ENCODE measurements around the gene COX17.
"Not testable (repeated sequence)": the region's sequence is repeated elsewhere in the genome, so short reads cannot be mapped to it uniquely, and the experiment has no call there.

Gene COX17, protein sequence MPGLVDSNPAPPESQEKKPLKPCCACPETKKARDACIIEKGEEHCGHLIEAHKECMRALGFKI

DNA sequence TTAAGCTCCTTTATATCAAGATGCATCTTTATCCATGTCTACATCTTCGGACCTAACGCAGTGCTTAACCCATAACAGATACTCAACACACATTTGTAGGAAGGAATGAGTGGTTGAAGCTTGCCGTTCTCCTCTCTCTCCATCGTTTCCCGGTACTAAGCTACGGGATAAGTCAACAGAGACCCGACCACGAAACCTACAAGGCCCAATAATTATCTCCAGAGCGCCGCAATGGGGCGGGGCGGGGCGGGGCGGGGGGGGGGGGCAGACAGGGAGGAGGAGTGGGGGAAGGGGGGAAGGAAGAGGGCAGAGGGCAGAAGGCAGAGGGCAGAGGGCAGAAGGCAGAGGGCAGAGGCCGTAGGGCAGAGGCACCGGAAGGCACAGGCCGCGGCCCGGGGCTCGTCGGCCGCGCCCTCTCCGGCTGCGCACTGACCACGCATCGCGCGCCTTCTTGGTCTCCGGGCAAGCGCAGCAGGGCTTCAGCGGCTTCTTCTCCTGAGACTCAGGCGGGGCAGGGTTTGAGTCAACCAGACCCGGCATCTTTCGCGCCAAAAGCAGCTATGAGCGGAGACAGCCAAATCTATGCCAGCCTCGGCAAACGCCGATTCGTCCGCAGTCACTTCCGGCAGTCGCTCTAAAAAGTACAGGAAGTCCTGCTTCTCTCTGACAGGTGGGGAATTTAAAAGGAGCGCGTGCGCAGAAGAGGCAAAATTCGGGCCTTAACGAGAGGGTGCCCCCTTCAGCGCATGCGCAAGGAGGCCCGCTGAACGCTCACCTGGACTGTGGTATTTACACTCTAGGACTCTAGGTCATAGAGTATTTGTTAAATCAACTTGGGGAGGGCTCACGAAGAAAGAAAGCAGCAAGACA, at the start of gene COX17:
Gene COX17 (minus strand): TSS at position 636 of the 870 bp plus-strand sequence. CDS start 96 bp downstream, at position 540.
- peak; percentile 96 for FAIRE-seq

DNA sequence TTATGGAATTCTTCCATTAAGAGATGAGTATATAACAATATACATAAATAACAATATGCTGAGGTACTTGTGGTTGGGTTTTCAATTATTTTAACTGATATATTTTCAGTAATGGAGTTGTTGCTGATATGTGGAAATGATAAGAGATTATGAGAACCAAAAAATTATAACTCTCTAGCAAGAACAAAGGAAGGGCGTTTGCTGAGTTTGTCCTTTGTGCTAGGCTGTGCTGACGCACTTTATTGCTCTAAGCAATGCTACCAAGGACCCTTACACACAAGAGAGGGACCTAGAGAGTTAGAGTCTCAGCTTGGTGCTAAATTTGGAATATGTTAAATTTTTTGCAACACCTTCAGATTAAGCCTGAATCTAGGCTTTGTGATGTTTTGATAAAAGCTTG, 49.7 kb upstream of the COX17 start:
- no peak for FAIRE-seq

DNA sequence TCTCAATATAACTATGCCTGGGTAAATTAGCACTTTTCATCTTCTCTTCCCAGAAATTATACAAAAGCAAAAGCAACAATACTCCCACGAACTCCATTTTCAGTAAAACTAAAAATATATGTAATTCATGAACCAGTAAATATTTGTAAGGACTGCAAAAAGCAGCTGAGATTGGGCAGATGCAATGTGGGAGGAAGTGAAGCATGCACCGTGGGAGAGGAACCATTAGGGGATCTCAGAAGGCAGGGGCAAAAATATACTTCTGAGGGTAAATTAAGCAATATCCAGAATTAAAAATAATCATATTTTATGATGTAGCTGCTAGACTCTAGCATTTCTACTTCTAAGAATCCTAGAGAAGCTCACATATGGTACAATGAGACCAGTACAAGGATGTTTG, 45.8 kb upstream of the COX17 start:
- FAIRE-seq, result no peak

DNA sequence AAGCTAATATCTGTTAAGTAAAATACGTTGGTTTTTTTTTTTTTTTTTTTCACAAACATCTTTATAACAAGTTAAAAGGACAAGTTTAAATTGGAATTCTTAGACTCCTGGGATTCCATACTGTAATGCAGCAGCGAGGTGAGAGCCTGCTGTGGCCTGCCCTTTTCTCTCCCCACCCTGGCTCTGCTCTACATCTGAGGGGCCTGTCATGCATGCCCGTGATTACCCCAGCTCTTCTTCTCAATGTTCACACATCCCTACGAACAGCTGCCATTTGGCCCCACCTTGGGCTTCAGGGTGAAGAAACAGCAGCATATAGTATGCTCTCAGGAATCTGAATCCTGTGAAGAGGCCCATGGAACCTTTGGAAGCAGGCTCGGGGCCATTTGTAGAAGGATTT, 40.3 kb upstream of the COX17 start:
- no peak for FAIRE-seq

DNA sequence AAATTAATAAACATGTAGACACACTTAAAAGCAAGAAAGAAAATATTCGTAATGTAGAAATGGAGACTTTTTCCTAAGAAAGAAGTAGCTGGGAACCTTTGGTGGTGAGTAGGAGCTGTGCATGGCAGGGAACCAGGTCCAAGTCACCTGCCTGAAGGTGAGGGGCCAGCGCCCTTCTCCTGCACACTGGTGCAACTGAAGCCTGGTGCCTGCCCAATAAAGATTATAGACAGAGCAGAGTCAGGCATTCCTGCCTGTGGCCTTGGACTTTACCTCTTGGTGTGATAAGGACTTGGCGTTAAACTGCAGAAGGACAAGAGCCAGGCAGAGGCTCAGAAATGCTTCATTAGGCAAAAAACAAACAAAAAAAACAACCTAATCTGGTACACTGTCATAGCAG, 39.8 kb upstream of the COX17 start:
- no peak for FAIRE-seq

DNA sequence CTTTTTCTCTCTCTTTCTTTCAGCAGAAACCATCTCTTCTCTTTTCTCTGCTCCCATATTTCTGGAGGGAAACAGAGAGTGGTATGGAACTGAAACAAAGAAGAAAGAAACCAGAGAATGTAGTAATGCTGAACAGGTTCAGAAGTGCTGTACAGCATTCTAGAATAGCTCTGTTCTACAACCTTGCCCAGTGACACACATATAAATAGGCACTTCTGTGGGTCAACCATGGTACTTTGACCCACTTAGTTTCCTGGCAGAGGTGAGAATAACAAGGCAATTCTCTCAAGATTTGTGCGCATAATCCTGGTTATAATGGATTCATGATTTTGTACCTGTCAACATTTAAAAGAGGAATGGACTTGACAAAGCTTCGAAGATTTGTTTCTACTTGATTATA, 37.9 kb upstream of the COX17 start:
- FAIRE-seq, result no peak

DNA sequence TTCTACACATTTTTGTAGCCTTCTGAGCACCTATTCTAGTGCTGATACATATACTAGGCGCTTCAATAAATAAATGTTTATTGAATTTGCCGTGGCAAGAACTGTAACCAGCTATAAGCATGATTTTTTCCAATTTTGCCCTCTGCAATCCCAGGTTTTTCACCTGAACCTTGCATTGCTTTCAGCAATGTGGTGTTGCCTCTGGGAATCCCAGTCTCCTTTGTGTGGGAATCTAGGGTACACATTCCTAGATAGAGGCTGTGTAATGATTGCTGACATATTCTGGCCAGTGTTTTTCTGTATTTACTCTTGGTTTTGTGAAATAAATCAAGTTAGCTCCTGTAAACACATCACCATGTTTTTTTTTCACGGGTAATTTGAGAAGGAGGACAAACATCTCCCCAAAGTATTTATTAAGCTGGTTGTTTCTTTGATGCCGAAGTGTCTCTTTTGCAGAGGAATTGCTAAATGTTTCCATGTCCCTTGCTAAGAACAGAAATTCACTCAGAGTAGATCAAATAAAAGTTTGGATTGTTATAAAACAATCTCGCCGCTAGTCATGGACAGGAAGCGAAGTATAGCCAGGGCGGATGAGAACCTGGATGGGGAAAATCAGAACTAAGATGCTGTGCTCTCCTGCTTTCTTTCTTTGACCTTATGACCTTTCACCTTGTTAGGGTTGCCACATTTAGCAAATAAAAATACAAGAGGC, 26.8 kb upstream of the COX17 start:
- FAIRE-seq, result no peak

DNA sequence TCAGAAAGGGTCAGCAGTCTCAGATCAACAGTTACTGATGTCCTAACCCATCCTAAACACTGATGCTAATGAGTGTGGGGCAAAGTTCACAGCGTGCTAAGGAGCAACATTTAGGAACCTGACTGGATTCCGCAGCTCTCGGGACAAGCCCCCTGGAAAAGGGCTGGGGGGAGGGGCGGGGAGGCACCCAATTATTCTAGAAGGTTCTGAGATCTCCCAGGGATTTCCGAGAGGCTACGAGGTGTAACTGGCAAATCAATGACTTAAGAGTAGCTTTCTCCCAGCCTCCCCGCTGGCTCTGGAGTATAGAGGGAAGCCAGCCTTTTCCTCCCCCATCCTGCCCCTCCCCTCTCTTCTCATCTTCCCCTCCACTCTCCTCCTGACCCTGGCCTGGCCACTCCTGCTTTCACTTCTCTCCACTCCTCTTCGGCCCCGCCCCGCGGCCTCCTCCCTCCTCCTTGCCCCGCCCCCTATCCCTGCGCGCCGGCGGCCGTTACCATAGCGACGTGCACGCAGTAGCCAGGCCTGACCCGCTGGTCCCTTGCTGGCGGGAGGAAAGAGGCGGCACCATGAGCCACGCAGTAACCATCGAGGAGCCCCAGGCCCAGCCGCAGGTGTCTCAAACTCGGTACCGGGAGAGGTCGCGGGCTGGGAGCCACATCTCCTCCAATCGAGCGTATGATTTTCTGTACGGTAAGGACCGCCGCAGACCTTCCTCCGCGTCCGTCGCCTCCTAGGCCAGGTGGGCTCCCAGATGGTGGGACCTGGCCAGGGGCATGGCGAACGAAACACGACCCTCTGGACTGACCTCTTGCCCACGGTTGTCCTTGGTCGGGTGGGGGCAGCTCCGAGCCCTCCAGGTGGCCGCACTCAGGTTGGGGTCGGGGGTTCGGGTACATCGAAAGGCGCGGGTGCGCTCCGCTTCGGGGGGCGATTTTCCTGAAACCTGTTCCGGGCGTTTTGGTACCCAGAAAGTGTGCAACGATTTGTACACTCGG, 25.6 kb upstream of the COX17 start, which contains the start of gene CFAP91:
Gene CFAP91 (plus strand): TSS at position 493 of the 998 bp plus-strand sequence. CDS start 77 bp downstream, at position 570.
- no peak for FAIRE-seq

DNA sequence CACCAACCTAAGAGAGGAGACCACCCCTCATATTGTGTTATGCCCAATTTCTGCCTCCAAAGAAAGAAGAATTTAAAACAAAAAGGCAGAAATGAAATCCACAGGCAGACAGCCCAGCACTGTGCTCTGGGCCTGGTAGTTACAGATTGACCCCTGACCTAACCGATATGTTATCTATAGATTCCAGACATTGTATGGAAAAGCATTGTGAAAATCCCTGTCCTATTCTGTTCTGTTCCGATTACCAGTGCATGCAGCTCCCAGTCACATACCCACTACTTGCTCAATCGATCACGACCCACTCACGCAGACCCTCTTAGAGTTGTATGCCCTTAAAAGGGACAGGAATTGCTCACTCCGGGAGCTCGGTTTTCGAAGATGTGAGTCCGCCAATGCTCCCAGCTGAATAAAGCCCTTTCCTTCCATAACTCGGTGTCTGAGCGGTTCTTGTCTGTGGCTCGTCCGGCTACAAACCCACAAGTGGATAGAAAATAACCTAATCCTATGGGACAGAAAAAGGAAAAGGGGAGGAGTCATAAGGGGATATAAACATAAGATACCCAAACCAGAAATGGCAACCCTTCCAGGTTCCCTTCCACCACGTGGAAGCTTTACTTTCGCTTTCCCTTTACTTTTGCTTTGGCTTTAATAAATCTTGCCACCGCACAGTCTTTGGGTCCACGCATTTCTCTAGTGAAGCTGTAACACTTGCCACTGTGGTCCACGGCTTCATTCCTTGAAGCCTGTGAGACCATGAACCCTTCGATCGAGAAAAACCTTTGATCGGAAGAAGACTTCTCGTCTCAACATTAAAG, 23.9 kb upstream of the COX17 start:
- FAIRE-seq, result no peak

DNA sequence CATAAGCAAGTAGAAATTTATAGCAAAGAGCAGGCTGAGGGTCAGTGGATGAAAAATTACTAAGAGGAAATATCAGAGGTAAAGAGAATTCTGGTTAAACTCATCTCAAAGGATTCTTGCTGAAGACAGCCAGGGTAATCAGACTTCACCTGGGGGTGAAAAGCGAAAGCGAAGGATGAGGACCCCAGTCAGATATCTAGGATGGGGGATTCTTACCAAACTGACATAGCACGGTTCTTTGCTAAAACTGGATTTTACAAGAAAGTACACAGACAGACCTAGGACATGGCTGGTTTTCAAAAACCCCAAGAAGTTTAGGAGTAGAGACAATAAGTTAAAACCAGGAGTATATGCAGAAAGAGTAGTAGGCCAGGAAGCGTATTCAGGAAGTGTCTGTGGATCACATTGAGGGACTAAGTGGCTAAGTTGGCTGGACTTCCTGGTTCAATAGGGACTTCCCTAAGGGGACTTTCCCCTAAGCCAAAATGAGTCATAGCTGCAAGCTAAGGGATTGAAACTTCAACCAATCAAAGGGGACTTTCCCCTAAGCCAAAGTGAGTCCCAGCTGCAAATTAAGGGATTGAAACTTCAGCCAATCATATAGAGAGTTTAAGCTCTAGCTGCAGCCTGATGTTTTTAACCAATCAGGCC, 23.2 kb upstream of the COX17 start:
- FAIRE-seq, result no peak

DNA sequence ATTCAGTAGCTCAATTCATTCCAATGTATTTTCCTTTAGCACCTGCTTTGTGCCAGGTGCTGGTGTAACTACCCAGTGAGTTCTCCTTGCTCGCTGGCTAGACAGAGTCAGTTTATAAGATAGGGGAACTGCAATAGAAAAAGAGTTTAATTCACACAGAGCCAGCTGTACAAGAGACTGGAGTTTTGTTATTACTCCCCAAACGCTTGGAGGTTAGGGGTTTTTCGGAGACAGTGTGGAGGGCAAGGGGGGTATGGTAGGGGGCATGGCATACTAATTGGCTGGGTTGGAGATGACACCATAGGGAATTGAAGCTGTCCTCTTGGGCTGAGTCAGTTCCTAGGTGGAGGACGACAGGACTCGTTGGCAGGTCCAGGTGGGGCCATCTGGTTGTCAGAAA, 20.2 kb upstream of the COX17 start:
- FAIRE-seq, result no peak

DNA sequence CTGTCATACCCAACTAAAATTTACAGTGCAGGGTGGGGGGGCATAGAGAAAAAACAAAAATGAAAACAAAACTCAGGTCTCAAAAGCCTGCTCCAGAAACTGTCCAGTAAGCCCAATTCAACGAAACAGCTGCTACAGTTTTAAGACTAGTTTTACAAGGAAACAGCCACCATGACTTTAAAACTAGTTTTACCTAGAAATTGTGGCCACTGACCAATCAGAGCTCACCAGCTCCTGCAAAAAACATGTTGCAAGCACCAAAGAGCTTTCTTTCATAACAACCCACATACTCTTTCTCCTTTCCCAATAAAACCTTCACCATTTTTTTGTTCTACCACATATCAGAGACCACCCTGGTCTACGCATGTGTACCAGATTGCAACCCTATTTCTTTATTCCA, 18.3 kb upstream of the COX17 start:
- FAIRE-seq, result no peak

DNA sequence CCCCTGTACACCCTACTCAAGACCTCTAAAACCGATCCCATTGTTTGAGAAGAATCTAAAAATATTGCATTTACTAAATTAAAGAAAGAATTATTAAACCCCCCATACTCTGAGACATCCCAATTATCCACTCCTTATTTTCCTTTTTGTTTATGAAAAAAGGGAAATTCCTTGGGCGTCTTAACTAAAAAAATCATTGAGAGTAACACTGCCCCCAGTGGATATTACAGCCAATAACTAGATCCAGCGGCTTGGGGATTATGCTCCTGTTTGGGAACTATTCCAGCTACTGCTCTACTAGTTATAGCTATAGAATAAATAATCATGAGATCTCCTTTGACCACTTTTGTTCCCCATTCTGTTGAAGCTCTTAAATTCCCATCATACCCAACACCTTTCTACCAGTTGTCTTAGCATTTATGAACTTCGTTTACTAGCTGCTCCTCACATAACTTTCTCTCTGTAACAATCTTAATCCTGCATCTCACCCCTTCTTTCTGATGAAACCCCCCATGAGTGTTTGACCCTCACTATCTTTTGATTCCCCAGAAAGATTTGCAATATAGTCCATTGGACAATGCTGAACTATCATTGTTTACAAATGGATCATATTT, 12.9 kb upstream of the COX17 start:
- FAIRE-seq, result no peak

DNA sequence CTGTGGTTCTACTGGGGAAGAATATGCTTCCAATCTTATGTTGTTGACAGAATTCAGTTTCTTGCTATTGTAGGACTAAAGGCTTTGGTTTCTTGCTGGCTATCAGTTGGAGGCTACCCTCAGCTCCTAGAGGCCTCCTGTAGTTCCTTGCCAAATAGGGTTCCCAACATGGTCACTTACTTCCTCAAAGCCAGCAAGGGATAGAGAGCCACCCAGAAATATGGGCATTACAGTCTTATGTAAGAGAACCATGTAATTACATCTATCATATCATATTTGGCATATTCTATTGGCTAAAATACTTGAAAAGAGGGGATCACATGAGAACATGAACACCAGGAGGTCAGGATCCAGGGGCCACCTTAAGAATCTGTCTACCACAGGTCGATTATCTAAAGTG, 6.2 kb upstream of the COX17 start:
- FAIRE-seq, result no peak

DNA sequence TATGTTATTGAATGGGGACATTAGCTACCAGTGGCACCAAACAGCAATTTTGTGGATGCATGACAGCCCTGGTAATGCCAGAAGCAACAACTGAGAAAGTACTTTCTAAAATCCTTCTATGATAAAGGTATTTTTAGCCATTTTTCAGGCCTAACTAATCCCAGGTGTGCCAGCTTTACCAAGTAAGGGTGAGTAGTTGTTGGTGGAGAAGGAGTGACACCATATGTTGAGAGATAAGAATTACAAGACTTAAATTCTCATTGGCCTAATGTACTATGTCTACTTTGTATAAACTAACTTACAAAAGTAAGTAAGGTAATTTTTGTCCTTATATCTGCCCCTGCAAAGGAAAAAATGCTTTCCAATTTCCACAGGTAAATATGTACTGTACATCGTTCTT, 4.1 kb upstream of the COX17 start:
- peak; percentile 79 for FAIRE-seq

DNA sequence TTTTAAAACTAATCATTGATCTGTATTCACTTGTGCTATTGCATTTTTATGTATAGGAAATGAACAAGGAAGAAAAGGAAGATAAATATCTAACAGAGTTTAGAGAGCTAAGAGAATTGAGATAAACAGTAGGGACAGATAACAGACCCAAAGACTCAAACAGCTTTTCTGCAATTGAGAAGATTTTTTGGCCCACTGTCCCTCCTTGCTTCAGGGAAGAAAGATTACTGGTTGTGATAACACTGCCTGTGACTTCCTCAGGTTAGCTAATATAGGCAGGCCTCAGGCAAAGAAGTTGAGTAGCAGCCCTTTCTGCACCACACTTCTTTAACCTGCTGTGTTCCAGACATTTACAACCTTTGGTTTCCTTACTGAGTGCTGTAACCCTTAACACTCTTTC, 2.7 kb upstream of the COX17 start:
- no peak for FAIRE-seq

DNA sequence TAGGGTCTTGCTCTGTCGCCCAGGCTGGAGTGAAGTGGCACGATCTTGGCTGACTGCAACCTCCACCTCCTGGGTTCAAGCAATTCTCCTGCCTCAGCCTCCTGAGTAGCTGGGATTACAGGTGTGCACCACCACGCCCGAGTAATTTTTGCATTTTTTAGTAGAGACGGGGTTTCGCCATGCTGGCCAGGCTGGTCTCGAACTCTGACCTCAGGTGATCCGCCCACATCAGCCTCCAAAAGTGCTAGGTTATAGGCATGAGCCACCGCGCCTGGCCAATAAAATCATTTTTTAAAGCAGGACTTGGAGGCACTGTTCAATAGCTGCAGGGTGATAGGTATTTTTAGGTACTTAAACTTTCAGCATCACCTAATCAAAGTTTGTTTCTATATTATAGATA, 1.0 kb upstream of the COX17 start:
- not testable (repeated sequence) for FAIRE-seq

DNA sequence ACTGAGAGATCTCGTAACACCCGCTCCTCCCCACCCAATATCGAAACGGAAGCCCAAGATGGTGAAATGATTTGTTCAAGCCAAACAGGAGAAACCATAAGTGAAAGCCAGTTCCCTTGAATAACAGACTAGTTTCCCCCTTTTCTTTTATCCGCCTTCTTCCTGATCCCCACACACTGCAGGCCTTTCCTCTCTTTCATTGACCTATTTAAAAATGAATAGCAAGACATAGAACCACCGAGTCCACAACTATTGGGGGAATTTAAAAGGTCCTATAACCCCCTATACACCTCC, 382 bp upstream of the COX17 start:
- no peak for FAIRE-seq

DNA sequence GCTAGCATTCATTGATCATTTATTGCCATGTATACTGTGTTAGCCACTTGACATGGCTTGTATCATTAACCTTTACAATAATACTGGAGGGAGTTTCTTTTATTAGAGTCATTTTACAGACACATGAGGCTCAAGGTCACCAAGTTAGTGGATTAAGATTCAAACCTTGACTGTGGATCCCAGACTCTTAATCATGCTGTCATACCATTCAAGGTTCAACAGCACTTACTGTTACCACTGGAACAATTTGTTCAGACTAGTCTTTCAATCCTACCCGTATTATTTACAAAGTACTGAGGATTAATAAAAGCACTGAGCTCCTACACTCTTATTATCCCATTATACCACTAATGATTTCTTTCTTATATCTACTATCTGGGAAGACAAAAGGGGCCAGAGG, 1.2 kb downstream of the COX17 start:
- FAIRE-seq, result no peak

DNA sequence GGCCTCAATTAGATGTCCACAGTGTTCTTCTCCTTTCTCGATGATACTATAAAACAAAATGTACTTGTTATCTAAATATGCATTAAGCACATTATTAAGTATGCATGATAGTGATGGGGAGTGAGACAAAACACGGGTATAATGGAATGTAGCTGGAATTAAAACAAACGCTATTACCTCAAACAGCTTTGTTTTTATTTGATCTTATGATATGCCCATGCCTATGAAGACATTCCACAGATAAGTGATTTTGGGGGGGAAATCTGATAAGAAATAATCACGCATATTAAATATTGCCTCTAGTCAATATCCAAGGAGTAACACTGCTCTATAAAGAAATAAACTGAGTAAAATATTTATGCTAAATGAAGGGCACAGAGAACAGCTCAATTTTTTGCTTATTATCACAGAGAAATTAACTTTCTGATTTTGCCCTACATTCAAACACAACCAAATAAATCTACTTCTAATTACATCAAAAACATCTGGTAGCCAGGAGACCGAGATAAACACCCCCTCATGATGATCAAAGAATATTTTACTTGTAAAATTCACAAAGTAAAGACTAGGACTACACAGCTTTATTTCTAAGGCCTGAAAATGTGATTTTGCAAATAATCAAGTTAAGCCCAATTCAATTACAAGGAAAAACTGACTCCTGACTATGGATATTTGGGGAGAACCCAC, 1.9 kb downstream of the COX17 start:
- FAIRE-seq, result no peak

DNA sequence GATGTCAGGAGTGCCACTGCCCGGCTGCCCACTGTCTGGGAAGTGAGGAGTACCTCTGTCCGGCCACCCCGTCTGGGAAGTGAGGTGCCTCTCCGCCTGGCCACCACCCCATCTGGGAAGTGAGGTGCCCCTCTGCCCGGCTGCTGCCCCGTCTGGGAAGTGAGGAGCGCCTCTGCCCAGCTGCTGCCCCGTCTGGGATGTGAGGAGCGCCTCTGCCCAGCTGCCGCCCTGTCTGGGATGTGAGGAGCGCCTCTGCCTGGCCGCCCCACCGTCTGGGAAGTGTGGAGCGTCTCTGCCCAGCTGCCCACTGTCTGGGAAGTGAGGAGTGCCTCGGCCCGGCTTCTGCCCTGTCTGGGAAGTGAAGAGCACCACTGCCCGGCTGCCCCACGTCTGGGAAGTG, 3.3 kb downstream of the COX17 start:
- no peak for FAIRE-seq

Data from A204.1 (cell line).